ENCODE measurements around the gene ODAD4.

GRCh38 chr17:41915566-41915965, 14.9 kb upstream of the ODAD4 start:
- TF ChIP-seq CTCF (IDR thresholded peaks at IDR 0.05): no peak
- no peak for TF ChIP-seq EP300 (IDR thresholded peaks at IDR 0.05; ENCODE audit: low read depth)
